Measurements from ENCODE around the gene SLC7A6.

- TF ChIP-seq POLR2A (IDR thresholded peaks at IDR 0.05; ENCODE audit: control extremely low read depth in 1 of 2, low read depth in 2 of 2, low read length in 2 of 2) (no peak), NRF1 (IDR thresholded peaks at IDR 0.05; ENCODE audit: low read depth, low read length) (no peak), EZH2 (IDR thresholded peaks at IDR 0.05; ENCODE audit: low read depth, low read length, severe bottlenecking) (no peak)
Observed at GRCh38 chr16:68249371-68249770, 15.0 kb upstream of the SLC7A6 start.
